Activated naive CD8-positive, alpha-beta T cell treated with anti-CD3 and anti-CD28 coated beads, Interleukin-2, amount 50 U/mL, for 24 hours (primary cell): Measurements from ENCODE around the gene OR2L13.
"Not testable (repeated sequence)": the region's sequence is repeated elsewhere in the genome, so short reads cannot be mapped to it uniquely, and the experiment has no call there.

Source experiments
- ATAC-seq: fragments of 150-1000 bp; cut with Tn5 transposase; one replicate; pipeline ENCODE4 v1.10.0; 2021
- DNase-seq: peaks from one replicate; pipeline ENCODE4 v3.0.0; 2021
- H3K27ac Mint-ChIP-seq: one replicate; pipeline ENCODE4 v1.8.0; 2021; ENCODE audit warnings: mild to moderate bottlenecking, mixed read lengths
- H3K27me3 Mint-ChIP-seq: one replicate; pipeline ENCODE4 v1.8.0; 2021; ENCODE audit warnings: mixed read lengths
- H3K36me3 Mint-ChIP-seq: one replicate; pipeline ENCODE4 v1.8.0; 2021; ENCODE audit warnings: low read depth, mixed read lengths
- H3K4me1 Mint-ChIP-seq: one replicate; pipeline ENCODE4 v1.8.0; 2021; ENCODE audit warnings: mixed read lengths
- H3K4me3 Mint-ChIP-seq: one replicate; pipeline ENCODE4 v1.8.0; 2021; ENCODE audit warnings: mild to moderate bottlenecking, moderate library complexity, mixed read lengths
- H3K9me3 Mint-ChIP-seq: one replicate; pipeline ENCODE4 v1.8.0; 2021; ENCODE audit warnings: mixed read lengths

OR2L13 gene, protein sequence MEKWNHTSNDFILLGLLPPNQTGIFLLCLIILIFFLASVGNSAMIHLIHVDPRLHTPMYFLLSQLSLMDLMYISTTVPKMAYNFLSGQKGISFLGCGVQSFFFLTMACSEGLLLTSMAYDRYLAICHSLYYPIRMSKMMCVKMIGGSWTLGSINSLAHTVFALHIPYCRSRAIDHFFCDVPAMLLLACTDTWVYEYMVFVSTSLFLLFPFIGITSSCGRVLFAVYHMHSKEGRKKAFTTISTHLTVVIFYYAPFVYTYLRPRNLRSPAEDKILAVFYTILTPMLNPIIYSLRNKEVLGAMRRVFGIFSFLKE

DNA sequence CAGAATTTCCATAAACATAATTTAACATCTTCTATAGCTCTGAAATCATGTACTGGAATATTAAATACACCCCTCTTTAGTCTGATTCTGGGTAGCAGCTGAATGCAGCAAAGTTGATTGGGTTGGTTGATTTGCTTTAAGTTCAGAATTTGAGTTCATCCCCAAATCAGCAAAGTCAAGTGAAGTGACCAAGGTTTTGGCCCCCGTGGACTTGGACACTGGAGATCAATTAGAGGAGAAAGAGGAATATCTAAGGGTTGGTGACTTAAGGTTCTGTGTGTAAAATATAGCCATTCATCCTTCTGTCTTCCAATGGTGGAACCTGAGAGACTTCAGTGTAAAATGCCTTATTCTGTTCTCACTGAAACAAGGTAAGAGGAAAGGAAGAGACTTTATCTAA is at the start of gene OR2L13:
TSS of gene OR2L13 (plus strand) at position 301 of the 400 bp plus-strand sequence. CDS start 4,192 bp downstream, outside the sequence.
- H3K27ac Mint-ChIP-seq, result no peak within 1 kb of the TSS

DNA sequence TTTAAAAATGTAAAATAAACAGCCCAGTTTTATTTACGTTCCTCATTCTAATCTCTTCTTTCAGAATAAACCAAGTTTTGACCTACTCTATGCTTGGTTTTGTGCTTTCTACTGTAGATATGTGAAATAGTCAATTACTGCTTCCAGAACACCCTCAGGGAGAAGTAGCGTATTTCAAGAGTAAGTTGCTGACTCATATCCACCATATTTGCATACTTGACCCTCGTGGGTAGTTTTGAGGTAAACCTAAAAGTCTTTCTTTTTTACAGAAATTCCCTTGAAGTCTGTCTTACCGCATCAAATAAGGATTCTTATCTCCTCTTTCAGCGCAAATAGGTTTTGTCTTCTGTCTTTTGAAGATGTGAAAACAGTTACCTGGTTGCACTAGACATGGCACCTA is 49.8 kb upstream of the OR2L13 start:
- ATAC-seq (no peak), DNase-seq (no peak)
- Mint-ChIP-seq H3K4me3 (no peak overlapping the region), H3K27ac (no peak overlapping the region), H3K27me3 (no peaks in the 10 kb centered on the region), H3K4me1 (no peaks in the 10 kb centered on the region), H3K9me3 (peaks cover 26% of the 10 kb centered on the region), H3K36me3 (no peaks in the 10 kb centered on the region)

More for the DNA sequence above, at the start of gene OR2L13:
- Mint-ChIP-seq H3K4me1 (no peaks in the 10 kb centered on the region), H3K27me3 (no peaks in the 10 kb centered on the region), H3K4me3 (no peak within 1 kb of the TSS), H3K36me3 (no peaks in the 10 kb centered on the region), H3K9me3 (peaks cover 16% of the 10 kb centered on the region)
- no peak for DNase-seq
- ATAC-seq, result no peak

DNA sequence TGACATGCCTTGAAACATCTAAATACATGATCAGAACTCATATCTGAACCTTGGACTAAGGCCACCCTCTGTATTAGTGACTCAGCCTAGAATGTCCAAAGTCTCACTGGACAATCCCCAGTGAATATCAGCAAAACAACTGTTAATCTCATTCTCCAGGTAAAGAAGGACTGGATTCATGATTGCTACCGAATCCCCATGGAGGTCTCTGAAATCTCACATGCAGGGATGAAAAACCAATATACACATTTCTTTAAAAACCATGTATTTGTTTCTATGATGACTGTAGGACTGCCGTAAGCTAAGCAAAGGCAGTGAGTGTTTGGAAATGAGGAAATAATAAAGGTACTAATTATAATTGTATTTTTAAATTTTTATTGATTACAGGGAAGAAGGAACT is 48.4 kb upstream of the OR2L13 start, which contains the start of gene OR2L3:
TSS of gene OR2L3 (plus strand) at position 301 of the 400 bp plus-strand sequence. CDS start 13,846 bp downstream, outside the sequence.
- Mint-ChIP-seq H3K36me3 (no peaks in the 10 kb centered on the region), H3K4me3 (no peak within 1 kb of the TSS), H3K27ac (no peak within 1 kb of the TSS), H3K4me1 (no peaks in the 10 kb centered on the region), H3K9me3 (peaks cover 23% of the 10 kb centered on the region), H3K27me3 (no peaks in the 10 kb centered on the region)
- ATAC-seq (no peak), DNase-seq (no peak)

DNA sequence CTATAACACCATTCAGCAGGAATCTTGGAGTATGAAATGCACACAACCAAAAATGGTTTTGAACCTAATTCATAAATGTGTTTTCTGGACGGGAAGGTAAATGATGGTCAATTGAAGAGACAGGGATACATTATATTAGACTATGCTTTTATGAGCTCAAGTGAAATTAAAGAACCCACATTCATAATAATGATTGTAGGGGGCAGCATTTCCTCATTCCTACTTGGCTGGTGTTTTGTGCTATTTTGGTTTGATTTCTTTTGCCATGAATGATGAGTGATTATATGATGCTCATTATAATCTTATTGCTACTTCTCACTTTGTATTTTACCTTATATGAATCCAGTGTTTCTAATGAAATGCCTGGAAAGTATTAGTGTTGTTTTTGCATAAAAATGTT is 48.0 kb upstream of the OR2L13 start:
- DNase-seq, result no peak
- no peaks in the 10 kb centered on the region for H3K36me3 Mint-ChIP-seq
- H3K4me1 Mint-ChIP-seq, result no peaks in the 10 kb centered on the region

DNA sequence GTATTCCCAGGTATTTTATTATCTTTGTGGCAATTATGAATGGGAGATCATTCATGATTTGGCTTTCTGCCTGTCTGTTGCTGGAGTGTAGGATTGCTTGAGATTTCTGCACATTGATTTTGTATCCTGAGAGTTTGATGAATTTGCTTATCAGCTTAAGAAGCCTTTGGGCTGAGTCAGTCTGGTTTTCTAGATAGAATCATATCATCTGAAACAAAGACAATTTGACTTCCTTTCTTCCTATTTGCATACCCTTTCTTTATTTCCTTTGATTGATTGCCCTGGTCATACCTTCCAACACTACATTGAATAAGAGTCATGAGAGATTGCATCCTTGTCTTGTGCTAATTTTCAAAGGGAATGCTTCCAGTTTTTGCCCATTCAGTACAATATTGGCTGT is 40.3 kb upstream of the OR2L13 start:
- no peak for ATAC-seq
- no peaks in the 10 kb centered on the region for H3K4me1 Mint-ChIP-seq
- peaks cover 9% of the 10 kb centered on the region for H3K9me3 Mint-ChIP-seq
- H3K27me3 Mint-ChIP-seq, result no peaks in the 10 kb centered on the region
- no peaks in the 10 kb centered on the region for H3K36me3 Mint-ChIP-seq
- no peak overlapping the region for H3K27ac Mint-ChIP-seq
- no peak for DNase-seq
- no peak overlapping the region for H3K4me3 Mint-ChIP-seq

More for the DNA sequence above, 48.0 kb upstream of the OR2L13 start:
- H3K27me3 Mint-ChIP-seq, result no peaks in the 10 kb centered on the region
- no peak overlapping the region for H3K4me3 Mint-ChIP-seq
- no peak overlapping the region for H3K27ac Mint-ChIP-seq
- no peak for ATAC-seq
- H3K9me3 Mint-ChIP-seq, result peaks cover 23% of the 10 kb centered on the region

DNA sequence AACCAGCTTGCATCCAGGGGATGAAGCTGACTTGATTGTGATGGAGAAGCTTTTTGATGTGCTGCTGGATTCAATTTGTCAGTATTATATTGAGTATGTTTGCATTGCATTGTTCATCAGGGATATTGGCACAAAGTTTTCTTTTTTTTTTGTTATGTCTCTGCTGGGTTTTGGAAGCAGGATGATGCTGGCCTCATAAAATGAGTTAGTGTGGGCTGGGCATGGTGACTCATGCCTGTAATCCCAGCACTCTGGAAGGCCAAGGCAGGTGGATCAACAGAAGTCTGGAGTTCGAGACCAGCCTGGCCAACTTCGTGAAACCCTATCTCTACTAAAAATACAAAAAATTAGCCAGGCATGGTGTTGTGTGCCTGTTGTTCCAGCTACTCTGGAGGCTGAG is 39.7 kb upstream of the OR2L13 start:
- no peaks in the 10 kb centered on the region for H3K4me1 Mint-ChIP-seq
- no peaks in the 10 kb centered on the region for H3K36me3 Mint-ChIP-seq
- H3K9me3 Mint-ChIP-seq, result peaks cover 9% of the 10 kb centered on the region
- ATAC-seq (no peak), DNase-seq (no peak)
- H3K4me3 Mint-ChIP-seq, result no peak overlapping the region
- H3K27me3 Mint-ChIP-seq, result no peaks in the 10 kb centered on the region
- H3K27ac Mint-ChIP-seq, result no peak overlapping the region

DNA sequence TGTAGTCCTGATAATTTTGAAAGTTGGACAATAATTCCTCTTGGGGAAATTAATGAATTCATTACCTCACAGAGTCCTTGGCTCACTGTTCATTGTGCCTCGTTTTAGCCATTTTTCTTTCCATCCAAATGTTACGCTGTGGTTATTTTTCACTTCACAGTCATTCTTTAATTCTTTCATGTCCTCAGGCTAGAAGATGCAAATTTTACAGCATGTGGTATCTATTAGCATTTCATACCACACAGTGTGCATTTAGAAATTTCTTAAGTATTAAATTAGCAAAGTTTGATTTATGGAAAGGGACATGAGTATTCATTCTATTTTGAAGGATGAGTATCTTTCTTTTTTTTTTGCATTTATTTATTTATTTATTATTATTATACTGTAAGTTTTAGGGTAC is 29.9 kb upstream of the OR2L13 start:
- Mint-ChIP-seq H3K9me3 (peaks cover 7% of the 10 kb centered on the region), H3K36me3 (no peaks in the 10 kb centered on the region), H3K4me3 (no peak overlapping the region), H3K27ac (no peak overlapping the region), H3K4me1 (no peaks in the 10 kb centered on the region), H3K27me3 (no peaks in the 10 kb centered on the region)
- ATAC-seq (no peak), DNase-seq (no peak)

DNA sequence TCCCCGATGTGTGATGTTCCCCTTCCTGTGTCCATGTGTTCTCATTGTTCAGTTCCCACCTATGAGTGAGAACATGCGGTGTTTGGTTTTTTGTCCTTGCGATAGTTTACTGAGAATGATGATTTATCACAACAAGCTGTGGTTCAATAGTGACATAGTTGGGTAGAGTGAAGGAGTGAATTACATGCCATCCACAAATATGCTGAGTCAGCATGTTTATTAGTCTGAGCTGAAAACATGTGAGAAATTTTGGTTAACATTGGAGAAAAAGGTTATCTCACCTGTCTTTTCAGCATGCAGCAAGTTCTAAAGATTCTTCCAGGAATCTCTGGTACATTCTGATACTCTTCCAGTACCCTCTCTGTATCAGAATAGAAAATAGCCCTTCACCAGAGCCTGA is 29.4 kb upstream of the OR2L13 start:
- DNase-seq (no peak), ATAC-seq (no peak)
- H3K27ac Mint-ChIP-seq, result no peak overlapping the region
- H3K36me3 Mint-ChIP-seq, result no peaks in the 10 kb centered on the region
- H3K9me3 Mint-ChIP-seq, result peaks cover 7% of the 10 kb centered on the region
- H3K27me3 Mint-ChIP-seq, result no peaks in the 10 kb centered on the region
- no peaks in the 10 kb centered on the region for H3K4me1 Mint-ChIP-seq
- H3K4me3 Mint-ChIP-seq, result no peak overlapping the region

DNA sequence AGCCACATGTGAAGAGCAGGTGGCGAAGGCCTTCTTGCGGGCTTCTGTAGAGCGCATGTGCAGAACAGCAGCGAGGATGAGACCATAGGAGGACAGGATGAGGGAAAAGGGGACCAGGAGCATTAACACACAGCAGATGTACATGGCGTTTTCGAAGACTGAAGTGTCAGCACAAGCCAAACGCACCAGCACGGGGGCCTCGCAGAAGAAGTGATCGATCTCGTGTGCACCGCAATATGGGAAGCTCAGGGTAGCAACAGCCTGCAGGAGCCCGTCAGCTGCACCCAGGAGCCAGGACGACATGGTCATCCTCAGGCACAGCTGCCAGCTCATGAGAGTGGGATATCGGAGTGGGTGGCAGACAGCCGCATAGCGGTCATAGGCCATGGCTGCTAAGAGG is 11.1 kb upstream of the OR2L13 start:
- not testable (repeated sequence) for H3K27ac Mint-ChIP-seq, H3K36me3 Mint-ChIP-seq, ATAC-seq, H3K9me3 Mint-ChIP-seq, H3K27me3 Mint-ChIP-seq, H3K4me3 Mint-ChIP-seq, H3K4me1 Mint-ChIP-seq, DNase-seq

DNA sequence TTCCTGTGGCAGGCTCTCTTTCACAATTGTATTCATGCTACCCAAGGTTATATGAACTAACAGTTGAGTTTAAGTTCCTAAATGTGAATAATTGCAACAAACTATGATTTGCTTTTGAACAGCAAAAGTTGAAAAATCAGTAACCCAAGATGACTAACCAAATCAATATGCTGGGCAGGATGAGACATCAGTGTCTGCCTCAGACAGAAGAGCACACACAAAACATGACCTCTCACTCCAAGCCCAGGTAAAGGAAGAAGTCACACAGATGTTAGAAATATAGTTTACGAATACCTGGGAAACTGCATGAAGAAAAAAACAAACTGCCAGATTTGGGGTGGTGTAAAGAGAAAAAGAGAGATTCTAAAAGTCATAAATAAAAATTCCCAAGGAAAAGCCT is 3.5 kb downstream of the OR2L13 start:
- no peak overlapping the region for H3K27ac Mint-ChIP-seq
- DNase-seq (no peak), ATAC-seq (no peak)
- no peaks in the 10 kb centered on the region for H3K27me3 Mint-ChIP-seq
- H3K4me3 Mint-ChIP-seq, result no peak overlapping the region
- no peaks in the 10 kb centered on the region for H3K4me1 Mint-ChIP-seq
- H3K36me3 Mint-ChIP-seq, result no peaks in the 10 kb centered on the region
- H3K9me3 Mint-ChIP-seq, result peaks cover 5% of the 10 kb centered on the region

DNA sequence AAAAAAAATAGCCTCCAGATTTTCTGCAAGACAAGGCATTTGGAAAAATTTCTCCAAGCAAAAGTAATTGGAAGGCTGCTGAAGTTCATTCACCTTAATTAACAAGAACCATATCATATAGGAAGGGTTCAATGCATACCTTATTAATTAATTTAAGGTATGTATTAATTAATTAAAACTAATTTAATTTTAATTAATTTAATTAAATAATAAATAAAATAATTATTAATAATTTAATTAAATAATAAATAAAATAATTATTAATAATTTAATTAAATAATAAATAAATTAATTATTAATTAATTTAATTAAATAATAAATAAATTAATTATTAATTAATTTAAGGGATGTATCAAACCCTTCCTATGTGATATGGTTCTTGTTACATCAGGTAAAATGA is 7.9 kb downstream of the OR2L13 start:
- Mint-ChIP-seq H3K9me3 (peaks cover 13% of the 10 kb centered on the region), H3K4me3 (no peak overlapping the region), H3K27me3 (no peaks in the 10 kb centered on the region), H3K36me3 (no peaks in the 10 kb centered on the region), H3K4me1 (no peaks in the 10 kb centered on the region), H3K27ac (no peak overlapping the region)
- ATAC-seq (no peak), DNase-seq (no peak)

DNA sequence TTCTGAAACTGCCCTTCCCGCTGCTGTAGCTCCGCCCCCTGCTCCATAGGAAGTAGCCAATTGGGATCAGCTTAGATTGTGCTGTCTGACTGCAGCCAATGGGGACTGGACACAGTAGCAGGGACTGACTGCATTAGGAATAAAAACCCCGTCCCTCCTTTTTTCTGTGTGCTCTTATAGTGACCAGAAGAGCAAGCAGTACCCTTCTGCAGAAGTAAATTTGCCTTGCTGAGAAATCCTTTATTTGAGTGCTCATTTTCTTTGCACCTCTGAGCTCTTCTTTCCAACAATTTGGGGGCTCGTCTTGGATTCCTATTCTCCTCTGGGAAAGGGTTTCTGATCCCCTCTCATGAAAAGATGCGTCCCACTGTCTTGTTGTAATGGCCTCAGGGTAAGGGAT is 16.2 kb downstream of the OR2L13 start:
- Mint-ChIP-seq H3K27ac (no peak overlapping the region), H3K36me3 (peaks cover 1% of the 10 kb centered on the region), H3K4me3 (no peak overlapping the region), H3K9me3 (peaks cover 49% of the 10 kb centered on the region), H3K4me1 (no peaks in the 10 kb centered on the region), H3K27me3 (no peaks in the 10 kb centered on the region)
- ATAC-seq, result no peak
- DNase-seq, result no peak

DNA sequence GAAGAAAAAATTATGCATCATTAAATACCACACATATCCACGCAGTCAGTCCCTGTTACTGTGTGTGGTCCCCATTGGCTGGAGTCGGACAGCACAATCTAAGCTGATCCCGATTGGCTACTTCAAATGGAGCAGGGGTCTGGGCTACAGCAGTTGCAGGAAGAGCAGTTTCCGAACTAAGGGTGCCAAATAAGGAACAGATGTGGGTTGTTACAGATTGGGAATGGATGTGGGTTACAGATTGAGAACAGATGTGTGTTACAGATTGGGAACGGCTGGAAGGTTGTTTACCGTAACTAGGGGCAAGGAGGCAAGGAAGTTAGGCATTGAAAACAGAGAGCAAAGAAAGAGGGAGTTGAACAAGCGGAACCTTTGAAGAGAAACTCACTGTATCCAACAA is 19.9 kb downstream of the OR2L13 start:
- Mint-ChIP-seq H3K4me1 (no peaks in the 10 kb centered on the region), H3K9me3 (peaks cover 35% of the 10 kb centered on the region), H3K4me3 (no peak overlapping the region), H3K36me3 (no peaks in the 10 kb centered on the region), H3K27ac (no peak overlapping the region), H3K27me3 (no peaks in the 10 kb centered on the region)
- DNase-seq, result no peak
- no peak for ATAC-seq

DNA sequence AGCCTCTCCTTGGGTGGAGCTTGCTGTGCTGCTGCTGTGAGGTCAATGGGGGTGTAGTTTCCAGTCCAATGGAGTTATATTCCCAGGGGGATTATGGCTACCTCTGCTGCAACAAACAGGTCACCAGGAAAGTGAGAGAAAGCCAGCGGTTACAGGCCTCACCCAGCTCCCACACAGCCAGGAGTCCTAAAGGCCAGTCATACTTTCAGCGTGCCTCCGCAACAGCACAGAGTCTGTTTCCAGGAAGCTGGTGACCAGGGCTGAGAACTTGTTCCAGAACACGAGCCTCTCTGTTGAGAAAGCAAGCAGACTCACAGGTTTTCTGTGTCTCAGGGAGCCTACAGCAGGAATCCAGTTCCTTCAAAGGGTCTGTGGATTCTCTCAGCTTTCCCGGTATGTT is 32.7 kb downstream of the OR2L13 start:
- DNase-seq (no peak), ATAC-seq (no peak)
- no peaks in the 10 kb centered on the region for H3K36me3 Mint-ChIP-seq
- H3K4me3 Mint-ChIP-seq, result no peak overlapping the region
- no peaks in the 10 kb centered on the region for H3K27me3 Mint-ChIP-seq
- peaks cover 25% of the 10 kb centered on the region for H3K9me3 Mint-ChIP-seq
- no peaks in the 10 kb centered on the region for H3K4me1 Mint-ChIP-seq
- no peak overlapping the region for H3K27ac Mint-ChIP-seq

DNA sequence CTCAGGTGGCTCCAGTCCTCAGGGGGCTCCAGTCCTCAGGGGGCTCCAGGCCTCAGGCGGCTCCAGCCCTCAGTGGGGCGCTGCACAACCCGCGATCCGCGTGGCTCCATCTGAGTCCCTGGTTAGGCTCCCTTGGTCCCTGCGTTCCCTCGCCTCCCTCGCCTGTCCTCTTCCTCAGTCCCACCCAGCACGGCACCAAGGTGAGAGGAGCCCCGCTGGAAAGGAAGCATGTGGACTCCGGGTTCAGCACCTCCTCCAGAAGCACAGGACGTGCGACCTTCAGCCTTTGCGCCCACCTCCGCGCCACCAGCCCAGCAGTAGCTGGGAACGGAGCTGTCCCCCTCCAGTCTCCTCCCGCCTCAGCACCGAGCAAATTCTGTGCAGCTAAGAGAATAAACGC is 41.8 kb downstream of the OR2L13 start:
- no peak overlapping the region for H3K4me3 Mint-ChIP-seq
- peaks cover 11% of the 10 kb centered on the region for H3K9me3 Mint-ChIP-seq
- no peak overlapping the region for H3K27ac Mint-ChIP-seq
- ATAC-seq, result no peak
- no peaks in the 10 kb centered on the region for H3K4me1 Mint-ChIP-seq
- no peaks in the 10 kb centered on the region for H3K36me3 Mint-ChIP-seq
- H3K27me3 Mint-ChIP-seq, result peaks cover 2% of the 10 kb centered on the region
- no peak for DNase-seq

DNA sequence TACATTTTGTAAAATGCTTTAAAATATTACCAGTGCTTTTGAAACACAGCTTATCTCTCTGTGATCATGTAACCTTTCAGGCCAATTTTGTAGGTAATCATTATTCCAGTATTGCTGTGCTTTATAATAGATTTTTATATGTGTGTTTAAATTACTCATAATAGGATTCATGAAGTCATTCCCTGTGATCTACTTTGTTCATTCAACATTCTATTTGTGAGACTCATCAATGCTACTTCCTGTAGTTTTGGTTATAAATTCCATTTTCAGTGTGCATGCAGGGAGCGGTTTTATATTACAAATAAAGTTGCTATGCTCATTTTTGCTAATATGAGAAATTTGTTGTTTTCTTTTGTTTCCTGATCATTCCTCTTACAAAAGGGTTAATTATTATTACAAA is 45.9 kb downstream of the OR2L13 start:
- Mint-ChIP-seq H3K27me3 (no peaks in the 10 kb centered on the region), H3K4me1 (no peaks in the 10 kb centered on the region), H3K4me3 (no peak overlapping the region)

More for the DNA sequence above, 45.9 kb downstream of the OR2L13 start:
- no peak for ATAC-seq
- no peaks in the 10 kb centered on the region for H3K36me3 Mint-ChIP-seq
- no peak overlapping the region for H3K27ac Mint-ChIP-seq
- no peak for DNase-seq
- peaks cover 8% of the 10 kb centered on the region for H3K9me3 Mint-ChIP-seq
